H1 (cell line): ENCODE data around the gene PHF14.

Experiments used
- EP300 ChIP-seq, 2 experiments: IDR thresholded peaks; 1 replicate in 1 of 2; 2 replicates in 1 of 2; pipeline ENCODE4 v1.6.1; 2011 to 2012; ENCODE audit warnings: low read depth in 2 of 2, low read length in 2 of 2, mild to moderate bottlenecking in 2 of 2, borderline replicate concordance in 1 of 2, inconsistent platforms in 1 of 2, moderate library complexity in 1 of 2
- EZH2 ChIP-seq: fragments of 200-600 bp; sonication (generic); IDR thresholded peaks from 2 replicates; pipeline ENCODE4 v1.7.1; 2012; ENCODE audit warnings: low read depth, mild to moderate bottlenecking, moderate library complexity, low read length, inconsistent platforms; ENCODE audit not compliant: severe bottlenecking
- FOSL1 ChIP-seq: IDR thresholded peaks from 2 replicates; pipeline ENCODE4 v1.6.1; 2011; ENCODE audit warnings: mild to moderate bottlenecking, low read depth, low read length, moderate library complexity; ENCODE audit not compliant: insufficient read depth
- POLR2A ChIP-seq, 2 experiments: IDR thresholded peaks; 1 replicate in 1 of 2; 2 replicates in 1 of 2; pipeline ENCODE4 v1.6.1; 2011; ENCODE audit warnings: low read depth in 2 of 2, low read length in 2 of 2, mild to moderate bottlenecking in 2 of 2; ENCODE audit errors: control extremely low read depth in 1 of 2
- POLR2AphosphoS5 ChIP-seq: IDR thresholded peaks from 2 replicates; pipeline ENCODE4 v1.6.1; 2011; ENCODE audit warnings: low read depth, low read length
- RNF2 ChIP-seq: fragments of 200-900, 300-1000 bp; sonication (generic); IDR thresholded peaks from 2 replicates; pipeline ENCODE4 v1.7.1; 2016; ENCODE audit warnings: borderline replicate concordance, low read depth, mild to moderate bottlenecking, antibody characterized with exemption, low read length; ENCODE audit not compliant: poor library complexity, severe bottlenecking; ENCODE audit errors: missing control alignments
- TBP ChIP-seq: IDR thresholded peaks from 2 replicates; pipeline ENCODE4 v1.6.1; 2011; ENCODE audit warnings: low read depth, low read length, improper control_type of control experiment
- TCF12 ChIP-seq: IDR thresholded peaks from 2 replicates; pipeline ENCODE4 v1.6.1; 2011; ENCODE audit warnings: low read depth, mild to moderate bottlenecking, low read length
- TF ChIP-seq, protein P1 (sequence below), 3 experiments: IDR thresholded peaks; 1 replicate in 2 of 3; 2 replicates in 1 of 3; pipeline versions ENCODE4 v1.5.1 to v1.6.1; 2011; ENCODE audit warnings: low read length in 3 of 3, mild to moderate bottlenecking in 3 of 3, inconsistent platforms in 2 of 3, low read depth in 1 of 3, moderate library complexity in 1 of 3; ENCODE audit not compliant: insufficient read depth in 1 of 3; ENCODE audit errors: control extremely low read depth in 1 of 3

DNA sequence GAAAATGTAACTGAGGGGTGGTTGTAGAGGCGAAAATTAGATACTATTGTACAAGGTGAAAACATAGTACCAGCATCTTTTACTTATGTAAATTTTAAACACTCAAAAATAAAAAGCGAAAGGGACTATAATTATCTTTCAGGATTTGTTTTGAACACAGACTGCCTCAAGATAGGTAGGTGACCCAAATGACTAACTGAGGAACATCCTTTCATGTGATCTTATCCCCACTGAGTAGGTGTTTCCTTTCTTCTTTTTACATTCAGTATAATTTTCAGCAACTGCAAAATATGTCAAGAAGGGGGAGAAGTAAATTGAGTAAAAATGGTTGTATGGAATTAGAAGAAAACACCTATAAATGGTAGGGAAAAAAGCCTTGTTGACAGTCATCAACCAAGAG lies 236.7 kb downstream of the PHF14 start:
- no peak for TF ChIP-seq TCF12
- TF ChIP-seq POLR2AphosphoS5, result no peak
- TF ChIP-seq POLR2A (IDR thresholded peaks at IDR 0.05; ENCODE audit: control extremely low read depth in 1 of 2, low read depth in 2 of 2, low read length in 2 of 2), result no peak
- TF ChIP-seq, protein P1, sequence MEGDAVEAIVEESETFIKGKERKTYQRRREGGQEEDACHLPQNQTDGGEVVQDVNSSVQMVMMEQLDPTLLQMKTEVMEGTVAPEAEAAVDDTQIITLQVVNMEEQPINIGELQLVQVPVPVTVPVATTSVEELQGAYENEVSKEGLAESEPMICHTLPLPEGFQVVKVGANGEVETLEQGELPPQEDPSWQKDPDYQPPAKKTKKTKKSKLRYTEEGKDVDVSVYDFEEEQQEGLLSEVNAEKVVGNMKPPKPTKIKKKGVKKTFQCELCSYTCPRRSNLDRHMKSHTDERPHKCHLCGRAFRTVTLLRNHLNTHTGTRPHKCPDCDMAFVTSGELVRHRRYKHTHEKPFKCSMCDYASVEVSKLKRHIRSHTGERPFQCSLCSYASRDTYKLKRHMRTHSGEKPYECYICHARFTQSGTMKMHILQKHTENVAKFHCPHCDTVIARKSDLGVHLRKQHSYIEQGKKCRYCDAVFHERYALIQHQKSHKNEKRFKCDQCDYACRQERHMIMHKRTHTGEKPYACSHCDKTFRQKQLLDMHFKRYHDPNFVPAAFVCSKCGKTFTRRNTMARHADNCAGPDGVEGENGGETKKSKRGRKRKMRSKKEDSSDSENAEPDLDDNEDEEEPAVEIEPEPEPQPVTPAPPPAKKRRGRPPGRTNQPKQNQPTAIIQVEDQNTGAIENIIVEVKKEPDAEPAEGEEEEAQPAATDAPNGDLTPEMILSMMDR (IDR thresholded peaks at IDR 0.05; ENCODE audit: control extremely low read depth in 1 of 3, insufficient read depth in 1 of 3, low read depth in 1 of 3, low read length in 3 of 3), result no peak
- no peak for TF ChIP-seq RNF2
- TF ChIP-seq FOSL1, result no peak
- no peak for TF ChIP-seq EZH2
- TF ChIP-seq TBP, result no peak
- TF ChIP-seq EP300 (IDR thresholded peaks at IDR 0.05; ENCODE audit: borderline replicate concordance in 1 of 2, low read depth in 2 of 2, low read length in 2 of 2), result no peak
